Stimulated activated CD4-positive, alpha-beta T cell treated with anti-CD3 and anti-CD28 coated beads, Interleukin-4, amount 100 ng/mL, for 24 hours (primary cell): ENCODE measurements around the gene TBC1D30.
"Not testable (repeated sequence)": the region's sequence is repeated elsewhere in the genome, so short reads cannot be mapped to it uniquely, and the experiment has no call there.

Experiments
- DNase-seq: peaks from one replicate; pipeline ENCODE4 v3.0.0-alpha.2; 2020

TBC1D30 gene

DNA sequence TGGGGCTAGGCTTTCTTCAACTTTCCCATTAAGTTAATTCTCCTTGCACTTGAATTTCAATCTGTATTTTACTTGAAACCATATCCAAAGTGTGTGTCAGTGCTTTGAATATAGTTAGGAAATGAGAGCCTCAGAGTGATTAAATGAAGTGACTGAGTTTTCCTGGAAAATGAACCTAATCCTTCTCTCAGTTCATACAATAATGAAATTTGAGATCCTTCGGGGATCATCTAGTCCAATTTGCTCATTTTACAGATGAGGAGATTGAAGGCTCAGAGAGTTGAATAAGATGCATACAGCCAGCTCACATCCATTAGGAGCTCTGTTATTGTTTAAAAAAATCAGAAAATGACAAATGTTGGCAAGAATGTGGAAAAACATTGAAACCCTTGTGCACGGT lies 18.3 kb upstream of the TBC1D30 start:
- DNase-seq, result no peak

DNA sequence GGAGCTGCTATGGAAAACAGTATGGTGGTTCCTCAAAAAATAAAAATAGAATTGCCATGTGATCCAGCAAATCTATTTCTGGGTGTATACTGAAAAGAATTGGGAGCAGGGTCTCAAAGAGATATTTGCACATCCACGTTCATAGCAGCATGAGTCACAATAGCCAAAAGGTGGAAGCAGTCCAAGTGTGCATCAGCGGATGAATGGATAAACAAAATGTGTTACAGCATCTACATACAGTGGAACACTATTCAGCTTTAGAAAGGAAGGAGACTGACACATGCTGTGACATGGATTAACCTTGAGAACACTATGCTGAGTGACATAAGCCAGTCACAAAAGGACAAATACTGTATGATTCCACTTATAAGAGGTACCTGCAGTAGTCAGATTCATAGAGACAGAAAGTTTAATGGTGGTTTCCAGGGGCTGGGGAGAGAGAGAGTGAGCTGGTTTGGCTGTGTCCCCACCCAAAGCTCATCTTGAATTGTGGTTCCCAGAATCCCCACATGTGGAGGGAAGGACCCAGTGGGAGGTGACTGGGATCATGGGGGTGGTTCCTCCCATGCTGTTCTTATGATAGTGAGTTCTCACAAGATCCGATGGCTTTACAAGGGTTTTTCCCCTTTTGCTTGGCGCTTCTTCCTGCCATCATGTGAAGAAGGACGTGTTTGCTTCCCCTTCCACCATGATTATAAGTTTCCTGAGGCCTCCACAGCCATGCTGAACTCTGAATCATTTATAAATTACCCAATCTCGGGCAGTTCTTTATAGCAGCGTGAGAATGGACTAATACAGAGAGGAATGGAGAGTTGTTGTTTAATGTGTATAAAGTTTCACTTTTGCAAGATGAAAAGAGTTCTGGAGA lies 17.6 kb upstream of the TBC1D30 start:
- no peak for DNase-seq

DNA sequence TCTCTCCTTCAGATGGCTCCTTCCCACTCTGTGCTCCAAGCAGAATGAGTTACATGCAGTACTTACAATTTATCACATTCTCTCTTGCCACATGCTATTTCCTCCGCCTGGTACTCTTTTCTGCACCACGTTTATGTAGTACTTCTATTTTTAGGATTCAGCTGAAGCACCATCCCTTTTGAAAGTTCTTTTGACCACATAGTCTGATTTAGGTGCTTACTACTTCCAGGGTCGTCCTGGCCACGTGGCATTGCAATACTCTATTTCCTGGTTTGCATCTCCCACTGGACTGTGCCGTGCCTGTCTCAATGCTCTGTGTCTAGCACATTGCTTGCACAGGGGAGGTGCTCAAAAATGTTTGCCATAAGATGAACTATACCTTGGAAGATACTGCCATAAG lies 16.3 kb upstream of the TBC1D30 start:
- no peak for DNase-seq

DNA sequence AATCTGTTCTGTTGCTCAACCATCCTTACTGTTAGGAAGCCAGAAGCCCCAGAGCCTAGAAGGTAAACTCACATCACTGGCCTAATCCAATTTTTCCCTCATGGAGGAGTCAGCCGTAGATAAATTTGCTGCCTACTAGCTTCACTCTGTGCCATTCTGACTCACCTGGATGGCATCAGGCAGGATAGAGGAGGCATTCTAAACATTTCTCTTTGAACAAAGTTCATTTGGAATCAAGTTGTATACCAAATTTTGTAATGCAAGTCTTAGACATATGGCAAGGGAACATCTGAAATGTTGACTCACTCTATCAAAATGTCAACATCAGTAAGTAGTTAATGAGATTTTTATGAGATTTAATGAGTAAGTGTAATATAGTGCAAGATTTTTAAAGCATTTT lies 13.6 kb upstream of the TBC1D30 start:
- DNase-seq, result no peak

DNA sequence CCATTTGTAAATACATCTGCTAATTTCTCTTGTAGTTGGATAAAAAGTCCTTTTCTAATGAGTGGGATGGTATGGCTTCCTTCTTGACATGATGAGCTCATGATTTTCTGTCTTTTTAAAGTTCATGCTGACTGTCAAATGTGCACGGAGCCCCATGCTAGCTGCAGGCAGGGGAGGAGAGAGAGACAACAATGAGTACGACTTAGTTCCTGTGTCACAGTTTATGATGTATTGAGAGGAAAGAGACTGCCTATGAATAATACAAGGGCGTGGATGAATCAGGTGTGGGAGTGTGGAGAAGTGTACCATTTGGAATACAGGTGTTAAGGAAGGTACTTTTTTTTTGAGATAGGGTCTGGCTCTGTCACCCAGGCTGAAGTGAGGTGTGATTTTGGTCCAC lies 10.7 kb upstream of the TBC1D30 start:
- DNase-seq, result no peak

DNA sequence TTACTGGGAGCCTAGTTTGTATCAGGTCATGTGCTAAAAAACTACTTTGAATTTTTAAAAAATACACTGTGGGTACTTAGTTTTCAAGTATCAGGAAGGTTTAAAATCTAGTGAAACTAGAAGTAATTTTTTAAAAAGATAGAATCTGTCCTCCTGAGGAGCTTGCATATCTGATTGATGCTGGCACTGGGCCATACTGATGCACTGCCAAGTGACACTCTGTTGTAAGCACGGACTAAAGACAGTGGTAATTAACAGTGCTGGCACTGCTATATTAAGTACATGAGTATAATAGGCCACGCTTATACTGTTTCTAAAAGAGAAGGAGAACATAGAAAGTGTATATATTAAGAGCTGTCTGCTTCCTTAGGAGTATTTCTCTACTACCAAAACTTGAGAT lies 10.0 kb upstream of the TBC1D30 start:
- DNase-seq, result no peak

DNA sequence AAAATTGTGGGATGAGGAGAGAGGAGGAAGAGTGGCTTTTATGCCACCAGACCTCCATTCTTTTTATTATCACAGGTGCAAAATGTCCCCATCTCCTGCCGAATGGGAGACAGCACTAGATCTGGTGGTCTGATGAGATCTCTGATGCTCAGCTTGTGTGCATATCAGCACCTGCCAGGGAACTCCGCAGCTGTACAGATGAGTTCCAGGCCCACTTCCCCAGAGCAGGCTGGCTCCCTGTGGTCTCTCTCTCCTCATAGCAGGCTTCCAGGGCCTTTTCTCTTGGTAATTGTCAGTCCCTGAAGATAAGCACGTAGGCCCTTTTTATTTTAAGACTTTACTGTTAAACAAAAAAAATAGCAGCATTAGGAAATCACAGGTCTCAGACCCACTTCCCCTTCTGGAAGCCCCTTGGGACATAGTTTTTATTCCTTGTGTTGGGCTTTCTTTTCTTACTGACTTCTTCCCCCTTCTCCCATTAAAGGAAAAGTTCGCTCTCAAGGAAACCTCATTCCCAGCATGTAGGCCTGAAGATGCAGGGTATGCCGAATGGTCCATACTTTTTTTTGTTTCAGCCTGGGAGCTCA lies 4.5 kb upstream of the TBC1D30 start:
- no peak for DNase-seq

DNA sequence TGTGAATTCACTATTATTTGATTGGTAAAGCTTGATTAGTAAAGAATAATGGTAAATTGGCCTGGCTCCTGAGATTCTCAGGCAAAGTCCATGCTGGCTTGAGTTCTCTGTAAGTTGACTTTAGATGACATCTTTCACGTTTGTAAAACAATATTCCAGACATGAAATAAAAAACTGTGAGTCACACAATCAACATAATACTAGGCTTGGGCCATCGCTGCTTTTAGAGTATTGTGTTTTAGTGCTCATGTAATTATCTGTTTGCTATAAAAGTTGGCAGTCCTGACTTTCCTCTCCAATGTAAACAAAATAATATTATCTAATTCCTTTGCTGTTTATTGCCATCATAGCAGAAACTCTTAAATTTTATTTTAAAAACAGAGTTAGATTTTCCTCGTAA lies 3.9 kb upstream of the TBC1D30 start:
- no peak for DNase-seq

DNA sequence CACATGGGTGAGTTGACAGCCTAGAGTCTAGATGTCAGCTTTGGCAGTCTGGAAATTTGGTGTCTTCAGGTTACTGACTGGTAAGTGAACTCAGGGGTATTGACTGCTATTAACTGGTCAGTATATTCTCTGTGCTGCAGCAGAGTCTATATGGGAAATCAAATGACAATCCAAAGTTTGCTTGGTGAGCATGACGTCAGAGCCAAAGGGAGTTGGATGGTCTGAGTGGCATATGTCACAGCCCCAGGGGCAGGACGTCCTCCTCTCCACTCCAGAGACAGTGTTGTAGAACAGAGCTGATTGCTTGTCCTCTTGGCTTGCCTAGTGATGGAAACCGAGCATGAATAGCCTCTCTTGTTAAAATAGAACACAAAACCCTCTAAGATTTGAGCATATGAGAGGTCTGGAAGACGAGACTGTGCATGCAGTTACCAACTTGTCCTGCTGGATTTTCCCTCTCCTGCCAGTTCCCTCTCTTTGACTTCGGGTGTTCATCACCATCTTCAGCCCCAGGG lies 3.3 kb upstream of the TBC1D30 start:
- no peak for DNase-seq

DNA sequence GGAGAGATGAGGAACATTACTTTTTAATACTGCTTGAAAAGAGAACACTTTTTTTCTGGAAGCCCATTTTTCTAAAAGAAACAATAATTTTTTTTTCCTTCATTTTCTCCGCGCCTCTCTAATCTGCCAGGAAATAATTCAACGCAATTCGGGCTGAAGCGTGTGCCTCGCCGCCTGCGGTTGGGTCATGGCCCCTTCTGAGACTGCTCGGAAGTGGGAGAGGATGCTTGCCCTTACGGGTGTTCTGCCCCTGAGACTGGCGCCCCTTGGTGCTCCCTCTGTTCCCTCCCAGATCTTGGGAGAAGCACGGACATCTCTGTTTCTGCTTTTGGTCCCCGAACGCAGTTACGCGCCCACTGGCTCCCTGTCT lies 332 bp upstream of the TBC1D30 start:
- no peak for DNase-seq

DNA sequence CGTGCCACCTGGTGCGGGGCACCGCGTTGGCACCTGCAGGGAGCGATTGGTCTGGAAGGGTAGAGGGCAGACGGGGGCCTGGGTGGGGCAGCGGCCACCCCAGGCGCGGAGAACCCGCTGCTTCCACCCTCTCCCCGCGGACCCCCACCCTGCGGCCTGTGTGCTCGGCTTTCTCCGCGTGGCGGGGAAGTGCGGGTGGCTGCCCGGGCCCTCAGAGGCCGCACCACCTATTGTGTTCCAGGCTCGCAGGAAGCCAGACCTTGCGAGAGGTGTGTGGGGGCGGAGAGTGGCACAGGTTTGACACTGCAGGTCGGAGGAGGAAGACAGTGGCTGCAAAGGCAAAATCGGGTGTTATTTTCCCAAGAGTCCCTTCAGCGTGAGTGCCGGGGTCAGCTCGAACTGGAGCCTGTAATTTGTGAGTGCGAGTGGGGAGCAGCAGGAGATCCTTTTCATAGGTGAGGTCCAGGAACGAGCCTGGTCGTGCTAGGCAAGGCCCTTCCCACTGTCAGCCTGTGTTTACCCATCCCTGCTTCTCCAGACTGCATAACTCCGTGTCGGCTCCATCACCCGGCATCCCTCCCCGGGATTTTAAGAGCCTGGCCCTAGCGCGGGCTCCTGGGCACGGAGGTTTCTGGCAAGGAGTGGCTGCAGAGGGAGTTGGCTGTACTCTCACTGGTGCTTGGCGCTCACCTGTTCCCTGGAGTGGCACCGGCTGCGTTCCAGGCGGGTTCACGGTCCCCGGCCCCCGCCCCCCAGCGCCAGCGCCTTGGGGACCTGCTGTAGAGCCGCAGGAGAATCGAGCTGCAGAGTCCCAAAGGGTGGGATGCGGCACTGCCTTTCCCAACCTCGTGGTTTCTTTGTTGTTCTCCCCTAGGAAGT lies 935 bp downstream of the TBC1D30 start:
- DNase-seq, result no peak

DNA sequence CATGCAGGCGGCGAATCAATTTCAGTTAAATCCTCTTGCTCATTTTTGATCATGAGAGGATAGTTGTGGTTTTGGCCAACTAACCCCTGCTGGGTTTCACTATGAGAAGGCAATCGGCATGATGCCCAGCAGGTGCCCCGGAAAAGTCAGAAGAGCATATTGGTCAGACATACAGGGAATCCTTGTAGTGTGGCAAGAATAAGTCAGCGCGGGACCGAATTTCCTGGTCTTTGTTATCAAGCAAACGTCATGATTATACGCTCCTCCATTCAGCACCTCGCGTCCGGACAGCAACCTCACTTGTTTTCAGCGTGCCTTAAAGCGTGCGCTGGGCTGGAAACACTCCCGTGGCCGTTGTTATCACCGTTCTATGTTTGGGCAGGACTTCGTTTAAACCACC lies 1.8 kb downstream of the TBC1D30 start:
- peak; percentile 36 for DNase-seq

DNA sequence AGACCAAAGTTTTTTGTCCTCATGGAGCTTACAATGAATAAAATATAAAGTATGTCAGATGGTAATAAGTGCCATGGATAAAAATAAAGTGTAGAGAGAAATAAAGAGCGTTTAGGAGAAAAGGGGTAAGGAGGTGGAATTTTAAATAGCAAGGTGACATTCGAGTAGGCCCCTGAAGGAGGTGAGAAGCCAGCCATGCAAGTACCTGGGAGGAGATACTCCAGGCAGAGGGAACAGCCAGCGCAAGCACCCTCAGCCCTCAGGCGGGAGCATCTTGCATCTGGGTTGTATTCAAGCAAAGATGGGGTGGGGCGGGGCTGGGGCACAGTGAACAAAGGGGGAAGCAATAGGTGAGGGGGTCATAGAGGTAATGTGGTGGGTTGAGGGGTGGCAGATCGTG lies 4.3 kb downstream of the TBC1D30 start:
- no peak for DNase-seq

DNA sequence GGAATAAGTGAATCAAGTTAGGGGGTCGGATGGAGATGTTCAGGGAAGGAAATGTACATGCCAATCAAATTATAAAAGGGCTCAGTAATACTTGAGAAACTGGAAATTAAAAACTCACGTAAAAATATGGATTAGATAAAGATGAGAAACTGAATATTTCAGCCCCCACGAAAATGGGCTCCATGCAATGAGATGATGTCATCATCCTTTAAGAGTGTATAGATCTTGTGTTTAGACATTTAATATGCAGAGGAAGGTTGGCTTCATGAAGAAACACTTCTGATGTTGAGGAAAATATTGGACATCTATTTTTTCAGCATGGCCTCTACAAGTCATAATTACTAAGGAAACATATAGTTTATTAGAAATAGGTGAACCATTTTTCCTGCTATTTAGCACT lies 9.5 kb downstream of the TBC1D30 start:
- DNase-seq, result no peak

DNA sequence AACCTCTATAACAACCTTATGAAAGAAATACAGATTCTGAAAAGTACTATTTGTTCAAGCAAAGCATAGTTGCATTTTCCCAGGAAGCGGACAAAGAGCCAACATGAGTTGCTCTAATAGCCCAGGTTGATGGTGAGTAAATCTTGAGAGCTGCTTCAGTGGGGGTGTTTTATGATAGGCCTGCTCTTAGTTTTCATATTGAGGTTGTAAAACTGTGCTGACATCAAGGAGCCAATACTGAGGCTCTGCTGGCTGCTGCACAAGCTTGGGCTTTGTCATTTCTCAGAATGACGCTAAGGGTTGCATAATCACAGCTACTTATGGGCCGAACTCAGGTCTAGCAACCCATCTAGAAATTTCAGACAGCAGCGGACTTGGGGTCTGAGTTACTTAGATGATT lies 11.5 kb downstream of the TBC1D30 start:
- no peak for DNase-seq

DNA sequence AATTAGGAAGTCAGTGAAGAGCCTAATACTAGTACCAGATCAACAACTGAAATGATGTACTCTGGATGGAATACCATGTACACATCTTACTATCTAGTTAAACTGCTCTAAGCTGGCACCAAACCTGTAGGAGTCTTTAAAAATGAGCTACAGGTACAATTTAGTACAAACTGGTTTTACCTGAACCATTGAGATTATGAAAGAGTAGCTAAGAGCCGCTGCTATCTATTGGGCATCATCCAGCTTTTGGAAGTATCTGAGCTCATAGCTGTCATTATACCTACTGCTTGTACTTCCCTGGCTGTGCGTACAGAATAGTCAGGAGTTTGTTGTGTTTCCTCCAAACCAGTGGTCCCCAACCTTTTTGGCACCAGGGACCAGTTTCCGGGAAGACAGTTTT lies 12.4 kb downstream of the TBC1D30 start:
- DNase-seq, result no peak

DNA sequence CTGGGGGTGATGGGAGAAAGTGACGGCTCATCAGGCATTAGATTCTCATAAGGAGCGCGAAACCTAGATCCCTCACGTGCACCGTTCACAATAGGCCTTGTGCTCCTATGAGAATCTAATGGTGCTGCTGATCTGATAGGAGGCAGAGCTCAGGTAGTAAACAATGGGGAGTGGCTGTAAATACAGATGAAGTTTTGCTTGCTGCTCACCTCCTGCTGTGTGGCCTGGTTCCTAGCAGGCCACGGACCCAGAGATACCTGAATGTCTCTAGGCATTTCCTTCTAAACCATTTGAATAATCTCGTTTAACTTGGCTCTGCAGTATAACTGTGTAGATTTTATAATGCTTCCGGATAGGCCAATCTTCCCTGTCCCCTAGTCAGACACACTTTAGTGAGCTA lies 13.0 kb downstream of the TBC1D30 start:
- DNase-seq, result no peak

DNA sequence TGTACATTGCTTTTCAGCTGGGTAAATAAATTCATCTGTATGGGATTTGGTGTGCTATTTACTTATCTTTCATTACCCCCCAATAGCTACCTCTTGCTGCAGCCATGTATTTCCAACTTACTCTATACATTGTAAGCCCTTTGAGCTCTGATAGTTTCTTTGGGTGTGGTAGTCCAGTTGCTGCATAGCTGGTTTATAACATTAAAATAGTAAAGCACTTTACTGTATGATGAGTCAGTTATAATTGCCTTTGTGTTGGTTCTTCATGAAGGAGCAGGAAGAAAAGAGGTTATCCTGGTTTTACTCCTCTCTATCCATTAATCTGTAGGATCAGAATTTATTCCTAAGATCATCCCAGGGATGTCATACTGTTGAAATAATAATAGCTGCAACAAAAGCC lies 15.7 kb downstream of the TBC1D30 start:
- DNase-seq, result no peak

DNA sequence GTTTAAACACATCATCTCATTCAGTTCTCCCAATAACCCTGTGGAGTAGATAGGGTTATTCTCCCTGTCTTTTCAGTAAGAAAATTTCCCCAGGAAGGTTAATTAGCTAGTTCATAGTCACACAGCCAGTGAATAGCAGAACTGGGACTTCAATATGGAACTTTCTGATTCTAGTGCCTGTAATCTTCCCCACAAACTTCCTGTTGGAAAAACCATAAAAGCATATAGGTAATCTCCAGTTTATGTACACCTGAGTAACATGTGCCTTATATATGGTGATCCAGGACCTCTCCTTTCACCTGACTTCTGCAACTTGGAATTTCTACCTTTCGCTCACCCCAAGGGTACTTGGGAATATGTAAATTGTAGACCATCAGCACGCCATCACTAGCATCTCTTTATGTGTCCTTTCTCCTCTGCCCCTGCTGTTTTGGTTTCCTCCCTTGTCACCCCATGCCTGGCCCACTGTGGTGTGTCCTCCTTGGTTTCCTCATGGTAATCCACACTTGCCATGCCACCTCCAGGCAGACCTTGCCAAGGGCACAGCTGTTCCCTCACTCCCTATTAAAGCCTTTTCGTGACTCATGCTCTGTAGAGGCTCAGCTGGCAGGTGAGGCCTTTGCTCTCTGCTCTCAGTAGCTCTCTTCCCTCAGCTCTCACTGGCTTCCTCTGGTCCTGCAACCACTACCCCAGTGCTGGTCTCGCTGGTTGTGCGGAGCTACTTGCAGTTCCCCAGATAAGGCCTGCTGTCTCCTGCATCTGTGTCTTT lies 16.7 kb downstream of the TBC1D30 start:
- DNase-seq, result no peak

DNA sequence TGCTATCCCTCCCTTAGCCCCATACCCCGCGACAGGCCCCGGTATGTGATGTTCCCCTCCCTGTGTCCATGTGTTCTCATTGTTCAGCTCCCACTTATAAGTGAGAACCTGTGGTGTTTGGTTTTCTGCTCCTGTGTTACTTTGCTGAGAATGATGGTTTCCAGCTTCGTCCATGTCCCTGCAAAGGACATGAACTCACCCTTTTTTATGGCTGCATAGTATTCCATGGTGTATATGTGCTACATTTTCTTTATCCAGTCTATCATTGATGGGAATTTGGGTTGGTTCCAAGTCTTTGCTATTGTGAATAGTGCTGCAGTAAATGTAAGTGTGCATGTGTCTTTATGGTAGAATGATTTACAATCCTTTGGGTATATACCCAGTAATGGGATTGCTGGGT lies 24.0 kb downstream of the TBC1D30 start:
- DNase-seq, result not testable (repeated sequence)

DNA sequence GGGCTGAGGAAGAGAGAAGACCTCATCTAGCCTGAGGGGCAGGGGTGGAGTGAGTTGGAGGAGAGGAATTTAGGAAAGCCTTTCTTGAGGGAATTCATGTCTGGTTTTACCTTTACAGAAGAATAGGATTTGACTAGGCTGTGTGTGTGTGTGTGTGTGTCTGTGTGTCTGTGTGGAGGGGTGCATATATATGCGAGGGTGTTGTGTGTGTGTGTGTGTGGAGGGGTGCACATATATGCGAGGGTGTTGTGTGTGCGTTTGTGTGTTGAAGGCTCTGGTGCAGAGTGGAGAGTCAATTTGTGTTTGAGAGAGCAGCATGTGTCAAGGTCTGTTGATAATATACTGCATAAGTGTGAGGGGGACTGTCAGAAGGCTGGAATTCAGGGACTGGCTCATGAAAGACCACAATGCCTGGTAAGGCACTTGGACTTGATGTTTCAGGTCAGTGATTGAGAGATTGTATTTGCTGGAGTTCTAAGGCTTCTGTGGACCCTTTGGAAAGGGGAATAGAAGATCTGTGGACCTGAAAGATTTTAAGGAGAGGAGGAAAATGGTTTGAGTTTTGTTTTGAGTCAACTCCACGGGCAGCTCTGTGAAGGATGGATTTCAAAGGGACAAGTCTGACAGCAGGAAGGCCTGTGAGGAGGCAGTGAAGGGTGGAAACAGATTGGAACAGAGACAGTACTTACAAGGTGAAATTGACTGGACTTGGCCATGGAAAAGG lies 34.6 kb downstream of the TBC1D30 start:
- DNase-seq, result no peak

DNA sequence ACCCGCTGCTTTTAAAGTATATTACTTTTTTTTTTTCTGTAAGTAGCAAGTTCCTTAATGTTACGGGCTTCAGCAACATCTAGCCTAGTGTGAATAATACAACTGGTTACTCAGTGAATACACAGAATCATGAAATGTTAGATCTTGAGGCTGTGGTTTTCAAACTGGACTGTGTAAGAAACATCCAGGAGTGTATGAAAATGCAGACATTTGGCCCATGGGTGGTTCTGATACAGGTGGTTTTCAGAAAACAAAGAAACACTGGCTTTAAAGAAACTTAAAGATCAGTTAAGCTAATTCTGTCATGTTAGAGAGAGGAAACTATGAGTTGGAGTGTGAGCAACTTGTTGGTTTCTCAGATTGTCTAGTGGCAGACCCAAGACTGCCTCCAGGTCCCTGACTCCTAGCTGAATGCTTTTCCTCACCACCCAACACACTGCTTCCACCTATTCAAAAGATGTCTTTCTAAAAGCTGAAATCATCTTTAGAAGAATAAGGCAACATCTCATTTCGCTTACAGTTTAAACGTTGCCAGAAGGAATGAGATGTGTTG lies 36.1 kb downstream of the TBC1D30 start:
- no peak for DNase-seq
